ENCODE measurements around the gene ACOT8.
"Not testable (repeated sequence)": the region's sequence is repeated elsewhere in the genome, so short reads cannot be mapped to it uniquely, and the experiment has no call there.

The ACOT8 gene

DNA sequence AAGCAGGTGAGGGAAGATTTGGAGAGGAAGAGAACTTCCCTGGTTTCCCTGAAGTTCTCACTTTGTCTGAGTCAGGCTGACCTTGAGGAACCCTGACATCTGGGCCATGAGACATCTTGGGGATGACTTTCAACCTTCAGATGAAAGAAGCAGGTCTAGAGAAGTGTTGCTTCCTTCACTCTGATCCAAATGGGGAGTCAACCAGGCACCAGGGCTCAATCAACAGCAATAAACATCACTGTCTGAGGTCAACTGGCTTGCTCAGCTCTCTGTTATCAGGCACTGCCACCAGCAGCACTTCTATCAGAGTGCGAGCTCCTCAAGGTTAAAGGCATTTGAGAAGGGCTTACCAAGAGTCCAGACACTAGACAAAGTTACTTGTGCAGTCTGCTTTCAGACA lies 6.3 kb downstream of the ACOT8 start:
- no peak for DNase-seq

DNA sequence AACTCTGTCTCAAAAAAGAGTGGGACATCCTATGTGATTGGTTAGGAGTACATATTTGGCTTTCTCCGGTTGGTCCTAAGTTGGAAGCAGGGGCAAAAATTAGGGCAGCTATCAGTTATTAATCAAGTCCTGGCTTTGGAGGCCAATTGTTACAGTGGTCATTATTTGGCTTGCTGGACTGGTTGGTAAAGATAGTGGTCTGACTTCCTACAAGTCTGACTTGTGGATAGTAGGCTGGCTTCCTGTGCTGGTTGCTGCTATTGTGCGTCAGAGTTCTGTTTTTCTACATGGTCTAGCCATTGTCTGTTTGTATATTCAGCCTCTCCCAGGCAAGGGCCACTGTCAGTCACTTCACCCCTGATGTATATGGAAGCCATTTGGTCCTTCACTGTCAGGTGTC lies 7.0 kb downstream of the ACOT8 start:
- no peak for DNase-seq

DNA sequence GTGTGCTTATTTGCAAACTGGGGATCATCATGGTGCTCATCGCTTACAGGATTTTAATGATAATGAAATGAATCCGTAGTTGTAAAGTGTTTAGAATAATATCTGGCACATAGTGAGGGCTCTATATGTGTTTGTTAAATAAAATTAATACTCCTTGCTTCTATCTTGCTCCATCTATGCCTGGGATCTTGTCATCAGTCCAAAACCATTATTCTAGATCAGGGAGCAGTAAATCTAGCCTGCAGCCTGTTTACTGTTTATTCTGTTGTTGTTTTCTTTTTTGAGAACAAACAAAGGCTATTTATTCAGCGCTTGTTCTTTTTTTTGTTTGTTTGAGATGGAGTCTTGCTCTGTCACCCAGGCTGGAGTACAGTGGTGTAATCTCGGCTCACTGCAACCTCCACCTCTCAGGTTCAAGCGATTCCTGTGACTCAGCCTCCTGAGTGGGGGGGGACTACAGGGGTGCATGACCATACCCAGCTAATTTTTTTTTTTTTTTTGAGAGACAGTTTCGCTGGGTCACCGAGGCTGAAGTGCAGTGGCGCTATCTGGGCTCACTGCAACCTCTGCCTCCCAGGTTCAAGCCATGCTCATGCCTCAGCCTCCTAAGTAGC lies 8.1 kb downstream of the ACOT8 start:
- no peak for DNase-seq

DNA sequence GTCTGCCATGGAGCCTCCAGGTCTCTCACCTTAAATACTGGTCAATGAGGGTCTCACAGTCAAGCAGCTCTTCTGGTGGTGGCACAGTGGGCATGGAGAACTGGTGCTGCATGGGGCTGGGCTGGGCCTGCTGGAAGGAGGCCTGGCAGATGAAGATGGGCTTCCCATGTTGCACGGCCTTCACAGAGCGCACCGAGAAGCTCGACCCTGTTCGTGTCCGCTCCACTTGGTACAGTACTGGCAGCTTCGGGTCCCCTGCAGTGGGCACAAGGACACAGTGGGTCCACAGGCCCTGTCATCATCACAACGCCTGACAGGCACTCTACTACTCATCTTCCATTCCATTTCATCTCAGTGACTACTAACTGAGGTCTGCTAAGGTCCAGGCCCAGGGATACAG lies 8.8 kb downstream of the ACOT8 start:
- no peak for DNase-seq

DNA sequence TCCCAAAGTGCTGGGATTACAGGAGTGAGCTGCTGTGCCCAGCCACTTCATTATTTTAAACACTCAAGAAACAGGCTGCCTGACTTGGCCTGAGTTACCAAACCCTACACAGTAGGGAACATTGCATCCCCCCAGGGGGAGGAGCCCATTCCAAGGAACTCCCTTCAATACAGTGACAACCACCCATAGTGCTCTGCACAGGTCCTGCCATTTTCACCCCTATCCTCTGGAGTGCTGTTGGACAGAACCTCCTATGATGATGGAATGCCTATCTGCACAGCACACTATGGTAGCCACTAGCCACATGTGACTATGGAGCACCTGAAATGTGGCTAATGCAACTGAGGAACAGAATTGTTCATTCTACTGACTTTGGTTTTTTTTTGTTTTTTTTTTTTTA lies 11.7 kb downstream of the ACOT8 start:
- DNase-seq = no peak

DNA sequence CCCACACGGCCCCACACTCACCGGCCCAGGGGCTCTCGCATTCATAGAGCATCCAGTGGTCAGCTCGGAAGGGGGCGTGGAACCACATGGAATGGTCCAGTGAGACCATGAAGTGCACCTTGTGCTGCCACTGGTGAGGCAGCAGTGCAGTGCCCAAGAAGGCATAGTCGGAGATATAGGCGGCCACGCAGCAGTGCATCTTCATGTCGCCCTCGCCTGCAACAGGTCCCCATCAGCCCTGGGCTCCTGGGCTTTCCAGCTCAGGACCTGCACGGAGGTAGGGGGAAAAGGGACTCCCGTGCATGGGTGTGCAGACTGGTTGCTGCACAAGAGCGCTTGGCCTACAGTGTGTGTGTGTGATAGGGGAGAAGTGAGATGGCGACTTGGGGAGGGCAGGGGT lies 13.7 kb downstream of the ACOT8 start:
- no peak for DNase-seq

DNA sequence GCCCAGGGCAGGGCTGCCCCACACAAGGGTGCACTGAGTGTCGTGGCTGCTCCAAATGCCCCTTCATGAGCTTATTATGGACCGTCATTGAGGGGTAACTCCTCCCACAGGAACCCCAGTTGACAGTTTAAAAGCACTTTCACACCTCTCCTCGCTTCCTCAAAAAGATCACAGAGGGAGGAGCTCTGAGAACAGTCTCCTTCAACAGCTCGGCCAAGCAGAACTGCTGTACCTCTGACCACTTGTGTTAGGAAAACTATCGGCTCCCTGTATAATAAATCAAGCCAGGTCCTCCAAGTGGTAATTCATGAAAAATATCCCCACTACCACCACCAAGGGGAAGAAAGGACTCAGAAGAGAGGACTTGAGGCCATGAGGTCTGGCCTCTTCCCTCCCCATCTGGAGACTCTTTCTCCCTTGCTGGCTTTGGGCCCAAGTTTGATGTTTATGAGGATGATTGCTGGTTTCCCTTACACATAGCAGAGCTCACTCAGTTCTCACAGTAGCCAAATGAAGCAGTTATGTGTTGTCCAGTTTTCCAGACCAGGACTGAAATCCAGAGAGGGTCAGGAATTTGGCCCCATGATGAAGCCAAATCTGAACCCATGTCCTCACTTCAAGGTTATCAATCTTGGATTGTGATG lies 14.9 kb downstream of the ACOT8 start:
- DNase-seq = no peak

DNA sequence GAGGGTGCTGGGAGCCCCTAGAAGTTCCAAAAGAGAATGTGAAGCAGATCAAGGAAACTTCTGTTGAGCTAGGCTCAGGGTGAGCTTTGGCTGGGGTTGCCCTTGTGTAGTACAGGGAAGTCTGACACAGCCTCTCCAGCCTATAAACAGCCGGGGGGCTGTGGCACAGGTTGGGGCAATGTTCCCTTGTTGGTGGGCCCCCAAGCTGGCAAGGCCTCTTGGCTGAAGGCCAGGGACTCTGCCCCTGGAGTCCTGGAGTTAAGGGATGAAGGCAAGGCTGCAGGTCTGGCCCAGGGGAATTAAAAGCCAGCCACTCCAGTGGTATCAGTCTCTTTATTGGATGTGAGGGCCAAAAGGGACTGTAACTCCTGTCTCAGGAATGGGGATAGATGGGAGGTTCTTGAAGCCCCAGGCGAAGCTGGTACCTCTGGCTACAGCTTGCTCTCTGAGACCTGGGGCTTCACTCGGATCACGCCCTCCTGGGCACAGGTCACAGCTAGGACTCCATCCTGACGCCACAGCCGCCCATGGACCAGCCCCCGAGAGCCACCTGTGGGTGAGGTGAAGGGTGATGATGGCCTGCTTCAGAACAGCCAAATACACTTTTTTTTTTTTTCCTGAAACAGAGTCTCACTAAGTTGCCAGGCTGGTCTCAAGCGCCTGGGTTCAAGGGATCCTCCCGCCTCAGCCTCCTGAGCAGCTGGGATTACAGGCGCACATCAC lies 15.6 kb downstream of the ACOT8 start:
- DNase-seq = no peak

DNA sequence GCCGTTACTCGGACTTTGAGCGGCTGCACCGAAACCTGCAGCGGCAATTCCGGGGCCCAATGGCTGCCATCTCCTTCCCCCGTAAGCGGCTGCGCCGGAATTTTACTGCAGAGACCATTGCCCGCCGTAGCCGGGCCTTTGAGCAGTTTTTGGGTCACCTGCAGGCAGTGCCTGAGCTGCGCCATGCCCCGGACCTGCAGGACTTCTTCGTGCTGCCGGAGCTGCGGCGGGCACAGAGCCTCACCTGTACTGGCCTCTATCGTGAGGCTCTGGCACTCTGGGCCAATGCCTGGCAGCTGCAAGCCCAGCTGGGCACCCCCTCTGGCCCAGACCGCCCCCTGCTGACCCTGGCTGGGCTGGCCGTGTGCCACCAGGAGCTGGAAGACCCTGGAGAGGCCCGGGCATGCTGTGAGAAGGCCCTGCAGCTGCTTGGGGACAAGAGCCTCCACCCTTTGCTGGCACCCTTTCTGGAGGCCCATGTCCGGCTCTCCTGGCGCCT lies 16.4 kb downstream of the ACOT8 start:
- no peak for DNase-seq

DNA sequence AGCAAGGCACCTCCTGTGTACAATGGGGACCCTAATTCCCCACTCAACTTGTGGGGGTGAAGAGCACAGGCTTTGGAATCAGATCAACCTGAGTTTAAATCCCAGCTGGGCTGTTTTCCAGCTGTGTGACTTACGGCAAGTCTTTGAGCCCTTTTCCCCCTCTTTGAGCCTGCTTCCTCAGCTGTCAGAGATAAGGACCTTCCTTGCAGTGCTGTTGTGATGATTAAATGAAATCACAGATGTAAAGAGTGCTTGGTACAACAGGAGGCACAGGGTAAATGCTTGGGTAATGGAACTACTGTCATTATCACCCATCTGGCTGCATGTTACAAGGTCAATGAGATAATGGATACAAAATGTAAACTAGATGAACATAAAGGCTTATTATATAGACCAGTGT lies 20.4 kb downstream of the ACOT8 start:
- no peak for DNase-seq

DNA sequence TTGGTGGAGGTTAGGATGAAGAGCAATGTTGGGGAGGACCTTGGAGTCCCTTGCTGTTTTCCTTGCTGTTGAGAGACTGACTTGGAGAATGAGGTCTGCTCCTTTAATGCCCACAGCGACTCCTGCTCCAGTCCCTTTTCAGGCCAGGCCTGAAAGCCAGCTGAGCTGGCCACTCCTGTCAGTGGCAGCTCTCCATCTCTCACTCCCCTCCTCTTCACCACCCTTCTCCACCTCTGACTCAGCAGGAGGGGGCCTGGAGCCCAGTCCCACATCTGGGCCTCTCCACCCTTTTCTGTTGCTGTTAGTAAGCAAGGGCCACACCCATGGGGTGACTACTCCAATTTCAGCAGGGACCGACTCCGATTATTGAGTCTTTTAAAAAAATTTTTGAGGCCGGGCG lies 21.4 kb downstream of the ACOT8 start:
- DNase-seq = no peak

DNA sequence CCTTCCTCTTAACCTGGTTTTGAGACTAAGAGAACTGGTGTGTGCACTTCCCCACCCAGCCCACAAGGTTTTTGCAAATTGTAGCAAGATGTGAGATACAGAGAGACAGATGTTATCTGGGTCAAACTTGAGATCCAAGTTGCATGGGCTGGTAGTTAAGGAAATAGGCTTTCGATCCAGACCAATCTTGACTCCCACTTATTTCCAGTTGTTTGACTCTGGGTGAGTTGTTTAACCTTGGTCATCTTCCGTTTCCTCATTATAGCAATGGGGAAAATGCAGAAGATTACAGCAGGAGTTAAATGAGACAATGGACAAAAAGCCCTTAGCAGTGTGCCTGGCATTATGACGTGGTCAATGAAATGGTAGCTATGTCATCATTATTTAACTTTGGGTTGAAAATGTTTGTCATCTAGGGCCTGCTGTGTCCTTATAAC lies 21.8 kb downstream of the ACOT8 start:
- DNase-seq = no peak

DNA sequence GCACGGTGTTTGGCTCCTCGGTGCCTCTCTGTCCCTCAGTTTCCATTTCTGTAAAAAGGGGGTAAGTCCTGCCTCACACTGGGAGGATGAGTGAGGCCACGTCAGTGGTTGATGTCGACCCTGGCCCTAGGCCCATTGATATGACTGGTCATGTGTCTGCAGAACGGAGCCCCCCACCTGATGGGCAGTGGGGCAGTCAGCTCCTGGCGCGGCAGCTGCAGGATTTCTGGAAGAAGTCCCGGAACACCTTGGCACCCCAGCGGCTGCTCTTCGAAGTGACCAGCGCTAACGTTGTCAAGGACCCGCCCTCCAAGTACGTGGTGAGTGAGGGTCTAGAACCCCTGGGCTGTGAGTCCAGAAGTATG lies 22.4 kb downstream of the ACOT8 start:
- no peak for DNase-seq

DNA sequence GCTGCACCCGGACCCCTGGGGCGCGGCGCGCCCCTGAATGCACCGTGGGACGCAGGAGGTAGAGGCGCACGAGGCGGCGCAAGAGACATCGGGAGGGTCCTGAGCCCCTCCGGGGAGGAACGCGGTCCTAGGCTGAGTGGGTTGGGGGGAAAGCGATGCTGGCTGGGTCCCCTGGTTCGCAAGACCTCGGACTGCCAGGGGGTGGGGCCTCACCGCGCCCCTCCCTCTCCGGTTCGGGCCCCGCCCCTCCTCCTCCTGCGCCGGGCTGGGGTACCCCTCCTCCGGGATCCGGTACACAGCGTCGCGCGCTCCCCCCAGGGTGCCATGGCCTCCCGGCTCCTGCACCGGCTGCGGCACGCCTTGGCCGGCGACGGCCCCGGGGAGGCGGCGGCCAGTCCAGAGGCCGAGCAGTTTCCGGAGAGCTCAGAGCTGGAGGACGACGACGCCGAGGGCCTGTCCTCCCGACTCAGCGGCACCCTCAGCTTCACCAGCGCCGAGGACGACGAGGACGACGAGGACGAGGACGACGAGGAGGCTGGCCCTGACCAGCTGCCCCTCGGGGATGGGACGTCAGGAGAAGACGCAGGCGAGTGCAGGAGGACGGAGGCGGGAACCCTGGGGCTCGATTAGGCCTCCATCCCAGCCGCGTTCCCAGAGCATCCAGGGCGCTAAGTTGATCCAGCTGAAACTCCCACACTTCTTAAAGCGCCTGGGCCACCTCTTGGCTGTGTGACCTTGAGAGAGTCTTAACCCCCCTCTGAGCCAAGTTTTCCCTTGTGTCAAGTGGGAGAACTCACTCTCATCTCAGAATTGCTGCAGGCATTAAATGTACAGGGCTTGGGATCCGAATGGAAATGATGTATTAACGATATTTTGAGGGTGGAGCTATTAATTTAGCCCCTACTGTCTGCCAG lies 23.1 kb downstream of the ACOT8 start:
- DNase-seq = peak; percentile 62

DNA sequence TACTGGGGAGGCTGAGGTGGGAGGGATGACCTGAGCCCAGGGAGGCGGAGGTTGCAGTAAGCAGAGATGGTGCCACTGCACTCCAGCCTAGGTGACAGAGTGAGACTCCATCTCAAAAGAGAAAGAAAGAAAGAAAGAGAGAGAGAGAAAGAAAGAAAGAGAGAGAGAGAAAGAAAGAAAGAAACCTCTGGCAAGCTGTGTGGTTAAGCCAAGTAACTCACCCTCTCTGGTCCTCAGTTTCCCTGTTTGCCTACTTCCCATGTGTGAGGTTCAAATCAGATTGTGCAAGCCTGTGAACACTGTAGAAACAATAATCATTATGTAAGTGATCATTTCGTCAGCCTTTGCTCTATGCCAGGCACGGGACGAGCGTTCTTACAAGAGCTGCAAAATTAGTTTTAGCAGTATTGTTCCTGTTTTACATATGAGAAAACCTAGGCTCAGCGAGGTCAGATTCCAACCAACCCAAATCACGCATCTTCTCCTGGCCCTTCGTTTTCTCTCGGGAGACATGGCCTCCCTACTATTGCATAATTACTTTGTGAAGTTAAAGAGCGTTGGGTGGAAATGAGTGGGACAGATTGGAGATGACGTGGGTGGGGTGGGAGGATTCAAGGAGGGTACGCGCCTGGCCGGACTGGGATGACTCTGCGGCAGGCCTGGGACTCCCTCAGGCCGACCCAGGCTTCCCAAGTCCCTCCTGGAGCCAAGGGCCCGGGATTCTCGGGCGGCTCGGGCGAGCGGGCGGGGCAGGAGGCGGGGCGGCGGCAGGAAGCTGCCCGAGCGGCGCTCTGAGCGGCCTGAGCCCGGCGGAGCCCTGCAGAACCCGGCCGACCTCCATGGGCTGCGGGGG lies 23.9 kb downstream of the ACOT8 start, which contains the start of gene SNX21:
SNX21 (plus strand) TSS at position 770 of the 853 bp plus-strand sequence. CDS start 121 bp downstream, outside the sequence.
- DNase-seq = peak; percentile 48

DNA sequence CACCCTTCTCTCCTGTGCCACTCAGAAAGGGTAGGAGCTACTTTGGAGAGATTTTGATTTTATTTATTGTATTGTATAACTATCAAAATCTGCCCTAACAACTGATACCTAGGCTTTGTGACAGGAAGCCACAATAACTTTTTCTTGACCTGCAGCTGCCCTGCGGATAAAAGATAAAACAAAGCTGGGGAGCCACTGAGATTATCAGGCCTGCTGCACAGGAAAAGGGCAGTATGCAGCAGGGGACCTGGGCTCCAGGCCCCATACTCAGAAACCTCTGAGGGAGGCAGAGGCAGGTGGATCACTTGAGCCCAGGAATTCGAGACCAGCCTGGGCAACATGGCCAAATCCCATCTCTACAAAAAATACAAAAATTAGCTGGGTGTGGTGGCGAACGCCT lies 24.6 kb downstream of the ACOT8 start:
- no peak for DNase-seq

DNA sequence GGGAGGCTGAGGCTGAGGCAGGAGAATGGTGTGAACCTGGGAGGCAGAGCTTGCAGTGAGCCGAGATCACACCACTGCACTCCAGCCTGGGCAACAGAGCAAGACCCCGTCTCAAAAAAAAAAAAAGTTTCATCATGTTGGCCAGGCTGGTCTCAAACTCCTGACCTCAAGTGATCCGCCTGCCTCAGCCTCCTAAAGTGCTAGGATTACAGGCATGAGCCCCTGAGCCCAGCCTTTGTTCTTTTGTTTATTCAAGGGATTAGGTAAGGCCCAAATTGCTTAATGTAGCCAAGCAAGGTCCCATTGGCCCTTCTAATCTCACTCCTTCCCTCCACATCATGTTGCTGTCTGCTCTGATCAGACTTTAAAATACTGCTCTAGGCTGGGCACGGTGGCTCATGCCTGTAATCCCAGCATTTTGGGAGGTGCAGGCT lies 27.5 kb downstream of the ACOT8 start:
- not testable (repeated sequence) for DNase-seq

DNA sequence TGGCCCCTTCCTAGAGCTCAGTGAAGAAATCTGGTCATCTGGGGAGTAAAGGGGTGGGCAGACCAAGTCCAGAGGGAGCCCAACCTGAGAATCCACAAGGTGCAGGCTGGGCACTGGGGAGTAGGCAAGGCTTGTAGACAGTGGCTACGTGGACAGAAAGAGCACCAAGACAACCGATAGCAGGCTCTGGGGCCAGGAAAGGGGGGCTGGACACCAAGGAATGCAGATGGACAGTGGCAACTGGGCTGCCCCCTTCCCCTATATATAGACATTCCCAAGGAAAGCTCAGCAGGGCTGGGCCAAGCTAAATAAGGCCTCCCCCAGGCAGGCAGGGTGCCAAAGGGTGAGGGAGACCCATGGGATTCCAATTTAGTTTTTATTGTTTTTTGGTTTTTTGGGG lies 28.6 kb downstream of the ACOT8 start:
- DNase-seq = no peak

DNA sequence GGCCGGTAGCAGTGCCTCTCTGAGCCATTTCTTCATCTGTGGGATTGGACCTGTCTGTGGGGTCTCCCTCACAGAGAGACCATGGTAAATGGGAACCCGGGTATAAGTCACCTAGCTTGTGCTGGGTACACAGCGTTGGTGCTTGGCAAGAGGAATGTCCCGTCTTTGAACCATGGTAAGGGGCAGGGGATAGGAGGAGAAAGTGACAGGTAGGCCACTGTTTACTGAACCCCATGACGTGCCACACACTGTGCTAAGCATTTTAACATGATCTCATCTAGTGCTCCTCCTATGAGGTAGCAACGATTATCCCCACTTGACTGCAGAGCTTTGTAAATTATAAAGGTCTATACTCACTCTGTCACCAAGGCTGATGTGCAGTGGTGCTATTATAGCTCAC lies 29.5 kb downstream of the ACOT8 start:
- no peak for DNase-seq

DNA sequence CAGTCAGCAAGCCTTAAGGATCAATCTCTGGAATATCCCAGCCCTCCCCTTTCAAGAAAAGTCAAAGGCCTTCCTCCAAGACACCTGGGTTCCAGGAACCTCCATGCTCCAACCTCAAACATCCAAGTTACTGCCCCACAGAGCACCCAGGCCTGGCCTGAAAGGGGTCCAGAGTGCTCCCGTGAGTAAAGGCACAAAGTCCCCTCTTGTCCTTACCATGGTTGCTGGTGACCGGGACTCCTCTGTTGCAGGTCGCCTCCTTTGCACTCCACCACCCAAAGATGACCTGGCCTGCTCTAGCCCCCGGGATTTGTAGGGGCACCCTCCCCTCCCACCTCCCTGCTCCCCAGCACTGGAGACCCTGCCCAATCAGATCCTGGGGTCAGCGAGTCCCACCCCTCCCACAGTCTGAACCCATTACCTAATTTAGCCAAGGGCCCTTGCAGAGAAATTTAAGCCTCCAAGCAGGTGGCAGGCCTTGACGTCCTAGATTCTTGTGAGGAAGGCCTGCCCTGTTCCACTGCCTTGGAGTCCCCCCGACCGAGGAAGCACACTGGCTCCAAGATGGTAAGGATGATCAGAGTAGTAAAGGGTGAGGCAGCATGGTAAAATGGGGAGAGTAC lies 30.1 kb downstream of the ACOT8 start, which contains the start of gene TNNC2:
TNNC2 (minus strand) TSS at position 283 of the 623 bp plus-strand sequence; CDS start at position 219, 64 bp downstream.
- DNase-seq = no peak

DNA sequence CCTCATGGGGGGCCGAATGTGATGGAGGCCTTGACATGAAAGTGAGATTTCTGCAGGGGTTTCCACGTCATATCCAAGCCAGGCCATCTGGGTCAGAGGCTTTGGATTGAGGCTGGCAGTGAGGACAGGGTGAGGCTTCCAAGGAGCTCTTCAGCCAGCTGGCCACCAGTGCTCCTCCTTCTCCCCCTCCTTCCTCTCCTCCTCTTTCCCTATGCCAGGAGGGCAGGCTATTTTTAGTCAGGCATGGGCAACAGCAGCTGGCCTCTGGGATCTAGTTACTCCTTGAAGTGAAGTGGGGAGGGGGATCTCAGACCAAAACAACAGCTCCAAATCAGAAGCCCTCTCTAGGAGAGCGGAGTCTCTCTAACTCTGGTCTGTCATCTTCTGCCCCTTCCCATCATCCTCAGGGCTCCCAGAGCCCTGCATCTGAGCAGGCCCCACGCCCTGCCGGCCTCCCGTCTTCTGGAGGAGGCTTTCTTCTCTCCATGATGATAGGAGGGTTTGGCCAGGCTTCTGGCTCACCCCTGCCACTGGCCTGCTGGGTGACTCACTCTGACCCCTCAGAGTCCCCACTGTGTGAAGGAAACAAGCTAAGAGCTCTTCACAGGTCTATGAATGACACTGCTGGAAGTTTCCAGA lies 30.7 kb downstream of the ACOT8 start:
- no peak for DNase-seq
